Stimulated activated naive CD8-positive, alpha-beta T cell treated with anti-CD3 and anti-CD28 coated beads, Interleukin-15, Interleukin-2, amounts not matched to agents 100 U/mL and 50 U/mL, for 24 hours (primary cell): ENCODE results near the gene CNTN2.
A peak's percentile ranks its signal among the peaks of the same experiment; 100 is the strongest.

Experiments
- ATAC-seq: fragments of 150-1000 bp; cut with Tn5 transposase; one replicate; pipeline ENCODE4 v1.10.0; 2021
- DNase-seq: peaks from one replicate; pipeline ENCODE4 v3.0.0; 2021

CNTN2 gene

DNA sequence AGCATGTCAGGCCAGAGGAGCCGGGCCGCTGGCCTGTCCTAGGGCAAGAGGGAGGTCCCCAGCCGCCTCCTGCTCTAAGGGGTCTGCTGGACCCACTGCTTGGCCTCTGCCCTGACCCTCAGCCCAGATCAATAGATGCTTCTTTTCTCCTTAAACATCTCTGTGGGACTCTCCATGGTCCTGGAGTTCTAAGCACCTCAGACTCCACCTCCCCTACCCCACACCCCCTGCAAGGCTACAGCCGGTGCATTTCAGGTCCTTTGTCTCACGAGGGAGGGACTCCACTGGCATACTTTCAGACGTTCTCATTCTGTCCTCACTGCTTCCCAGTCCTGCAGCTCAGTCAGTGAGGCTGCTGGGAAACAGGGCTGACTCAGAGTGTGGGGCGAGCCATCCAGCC lies 11.0 kb downstream of the CNTN2 start:
- no peak for DNase-seq
- ATAC-seq, result no peak

DNA sequence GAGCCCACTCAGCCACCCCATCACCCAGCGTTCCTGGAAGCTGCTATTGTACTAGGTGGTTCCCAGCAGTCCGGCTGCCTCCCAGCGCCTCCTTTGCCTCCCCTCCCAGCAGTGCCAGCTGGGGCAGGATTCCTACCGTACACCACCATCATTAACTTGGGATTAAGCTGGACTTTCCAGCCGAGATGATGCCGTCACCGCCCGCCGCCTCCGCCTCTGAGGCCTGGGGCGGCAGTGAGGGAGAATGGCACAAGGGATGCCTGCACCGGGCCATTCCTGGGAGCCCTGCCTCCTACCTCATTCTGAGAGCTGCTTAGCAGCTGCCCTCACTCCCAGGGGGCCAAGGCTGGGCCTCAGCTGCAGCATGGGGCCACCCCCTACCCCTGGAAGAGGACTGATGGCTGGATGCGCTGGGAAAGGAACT lies 13.2 kb downstream of the CNTN2 start:
- DNase-seq (no peak), ATAC-seq (no peak)

DNA sequence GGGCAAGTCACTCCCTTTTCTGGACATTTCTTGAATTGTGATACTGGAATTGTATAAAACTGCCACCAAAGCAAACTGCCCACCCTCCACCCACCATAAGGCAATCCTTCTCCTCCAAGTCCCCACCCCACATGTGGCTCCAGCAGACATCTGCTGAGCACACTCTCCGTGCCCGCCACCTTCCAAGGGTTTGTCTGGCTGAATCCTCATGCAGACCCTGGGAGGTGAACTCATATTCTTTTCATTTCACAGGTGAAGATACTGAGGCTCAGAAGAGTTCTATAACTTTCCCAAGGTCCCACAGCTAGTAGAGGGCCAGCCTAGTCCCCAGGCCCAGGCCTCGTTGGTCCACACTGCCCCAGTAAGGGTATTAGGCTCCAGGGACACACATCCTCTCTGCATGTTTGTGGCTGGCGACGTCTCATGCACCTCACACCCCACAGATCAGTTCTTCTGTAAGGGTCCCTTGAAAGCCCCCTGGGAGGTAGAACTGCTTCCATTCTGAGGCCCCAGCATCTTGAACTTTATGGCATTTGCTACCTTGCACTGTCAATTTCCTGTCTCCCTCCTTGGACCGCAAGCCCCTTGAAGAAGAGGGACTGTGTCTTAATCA lies 14.1 kb downstream of the CNTN2 start:
- no peak for ATAC-seq
- no peak for DNase-seq

DNA sequence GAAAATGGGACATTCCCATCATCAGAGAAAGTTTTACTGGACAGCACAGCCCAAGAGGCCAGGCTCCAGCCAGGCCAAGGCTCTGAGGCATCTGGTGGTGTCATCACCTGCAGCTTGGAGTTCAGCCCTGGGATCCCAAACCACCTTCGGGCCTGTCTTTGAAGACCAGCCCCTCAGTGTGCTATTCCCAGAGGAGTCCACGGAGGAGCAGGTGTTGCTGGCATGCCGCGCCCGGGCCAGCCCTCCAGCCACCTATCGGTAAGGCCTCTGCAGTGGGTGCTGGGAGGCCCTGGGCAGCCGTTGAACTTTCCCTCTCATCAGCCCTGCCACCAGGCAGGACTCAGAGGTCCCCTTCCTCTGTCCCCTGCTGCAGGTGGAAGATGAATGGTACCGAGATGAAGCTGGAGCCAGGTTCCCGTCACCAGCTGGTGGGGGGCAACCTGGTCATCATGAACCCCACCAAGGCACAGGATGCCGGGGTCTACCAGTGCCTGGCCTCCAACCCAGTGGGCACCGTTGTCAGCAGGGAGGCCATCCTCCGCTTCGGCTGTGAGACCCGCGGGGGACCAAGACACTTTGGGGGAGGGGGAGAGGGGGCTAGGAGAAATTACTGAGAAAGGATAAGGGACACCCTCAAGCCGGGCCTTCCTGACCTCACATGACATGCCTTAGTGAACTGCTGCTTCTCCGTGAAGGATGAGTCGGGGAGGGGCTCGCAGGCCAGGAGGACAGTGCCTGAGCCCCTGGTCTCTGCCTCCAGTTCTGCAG lies 15.0 kb downstream of the CNTN2 start:
- ATAC-seq, result no peak
- DNase-seq, result no peak

DNA sequence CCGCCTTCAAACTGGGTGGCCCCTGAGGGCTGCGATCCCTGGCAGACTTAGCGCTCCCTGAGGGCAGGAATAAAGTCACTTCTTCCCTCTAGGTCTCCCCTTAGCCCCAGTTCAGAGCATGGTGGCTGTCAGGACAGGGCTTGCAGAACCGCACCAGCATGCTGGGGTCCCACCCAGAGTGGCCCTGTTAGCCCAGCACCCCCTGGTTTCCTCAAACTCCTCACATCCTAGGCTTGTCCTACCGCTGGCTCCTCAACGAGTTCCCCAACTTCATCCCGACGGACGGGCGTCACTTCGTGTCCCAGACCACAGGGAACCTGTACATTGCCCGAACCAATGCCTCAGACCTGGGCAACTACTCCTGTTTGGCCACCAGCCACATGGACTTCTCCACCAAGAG lies 15.8 kb downstream of the CNTN2 start:
- DNase-seq, result no peak
- ATAC-seq, result no peak

DNA sequence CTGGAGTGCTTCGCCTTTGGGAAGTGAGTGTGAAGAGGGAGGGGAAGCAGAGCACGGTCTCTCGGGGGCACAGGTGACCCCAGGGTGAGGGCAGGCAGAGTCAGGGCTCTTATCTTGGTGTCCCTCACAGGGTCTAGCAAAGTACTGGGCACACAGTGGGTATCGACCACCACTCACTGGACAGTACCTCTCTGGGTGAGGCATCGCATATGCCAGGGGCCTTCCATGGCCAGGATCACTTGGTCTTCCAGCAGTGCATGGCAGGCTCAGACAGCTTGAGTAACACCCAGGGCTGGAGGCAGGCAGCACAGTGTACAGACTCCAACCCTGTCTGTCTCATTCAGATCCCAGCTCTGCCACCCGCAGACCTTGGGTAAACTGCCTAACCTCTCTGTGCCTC lies 16.6 kb downstream of the CNTN2 start:
- DNase-seq, result no peak
- no peak for ATAC-seq

DNA sequence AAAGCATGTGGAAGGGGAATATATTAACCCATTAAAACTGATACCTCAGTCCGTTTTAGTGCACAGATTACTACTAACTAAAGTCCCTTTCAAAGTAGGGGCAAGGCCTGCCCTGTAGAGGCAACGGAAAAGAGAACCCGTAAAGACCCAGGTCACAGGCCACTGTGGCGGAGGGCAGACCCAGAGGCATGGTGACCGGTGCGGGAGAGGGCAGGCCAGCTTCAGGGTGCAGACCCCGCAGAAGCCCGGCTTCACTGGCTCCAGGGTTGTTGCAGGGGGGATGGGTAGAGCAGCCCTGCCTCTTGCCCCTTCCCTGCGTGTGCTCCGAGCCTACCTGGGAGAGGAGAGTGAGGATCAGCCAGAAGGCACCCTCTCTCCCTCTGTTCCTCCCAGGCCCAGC lies 17.7 kb downstream of the CNTN2 start:
- DNase-seq (no peak), ATAC-seq (no peak)

DNA sequence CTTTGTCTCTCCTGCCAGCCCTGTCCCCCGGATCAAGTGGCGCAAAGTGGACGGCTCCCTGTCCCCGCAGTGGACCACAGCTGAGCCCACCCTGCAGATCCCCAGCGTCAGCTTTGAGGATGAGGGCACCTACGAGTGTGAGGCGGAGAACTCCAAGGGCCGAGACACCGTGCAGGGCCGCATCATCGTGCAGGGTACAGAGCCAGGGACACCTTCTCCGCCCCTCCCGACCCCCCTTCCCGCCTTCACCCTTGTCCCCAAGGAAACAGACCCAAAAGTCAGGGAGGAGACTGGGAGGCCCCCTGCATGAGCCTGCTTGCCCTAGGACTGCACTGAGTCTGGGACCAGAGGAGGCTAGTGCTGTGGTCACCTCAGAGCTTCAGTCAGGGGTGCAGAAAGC lies 18.2 kb downstream of the CNTN2 start:
- DNase-seq (no peak), ATAC-seq (no peak)

DNA sequence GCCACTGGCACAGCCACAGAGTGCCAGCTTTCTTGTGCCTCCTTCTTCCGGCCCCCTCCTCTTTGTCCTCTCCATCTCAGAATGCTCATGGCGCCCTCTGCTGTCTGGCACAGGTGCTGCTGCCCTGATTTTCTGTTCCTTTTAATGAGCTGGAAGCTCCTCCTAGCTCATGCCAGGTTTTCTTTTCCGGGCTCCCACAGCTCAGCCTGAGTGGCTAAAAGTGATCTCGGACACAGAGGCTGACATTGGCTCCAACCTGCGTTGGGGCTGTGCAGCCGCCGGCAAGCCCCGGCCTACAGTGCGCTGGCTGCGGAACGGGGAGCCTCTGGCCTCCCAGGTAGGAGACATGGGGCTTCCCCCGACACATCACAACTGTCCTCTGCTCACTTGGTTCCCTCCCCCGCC lies 18.7 kb downstream of the CNTN2 start:
- ATAC-seq (no peak), DNase-seq (peak; percentile 78)

DNA sequence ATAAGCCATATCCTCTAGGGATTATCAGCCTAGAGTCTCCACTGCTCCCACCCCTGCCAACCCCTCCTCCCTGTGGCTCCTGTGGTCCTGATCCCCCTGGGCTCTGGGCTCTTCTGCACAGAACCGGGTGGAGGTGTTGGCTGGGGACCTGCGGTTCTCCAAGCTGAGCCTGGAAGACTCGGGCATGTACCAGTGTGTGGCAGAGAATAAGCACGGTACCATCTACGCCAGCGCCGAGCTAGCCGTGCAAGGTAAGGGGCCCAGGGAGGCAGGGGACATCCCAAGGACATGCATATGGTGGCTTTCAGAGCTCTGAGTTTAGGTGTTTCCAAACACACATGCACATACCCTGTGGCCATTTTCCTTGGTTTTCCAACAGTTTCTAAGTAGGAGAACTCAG lies 19.3 kb downstream of the CNTN2 start:
- ATAC-seq (no peak), DNase-seq (no peak)

DNA sequence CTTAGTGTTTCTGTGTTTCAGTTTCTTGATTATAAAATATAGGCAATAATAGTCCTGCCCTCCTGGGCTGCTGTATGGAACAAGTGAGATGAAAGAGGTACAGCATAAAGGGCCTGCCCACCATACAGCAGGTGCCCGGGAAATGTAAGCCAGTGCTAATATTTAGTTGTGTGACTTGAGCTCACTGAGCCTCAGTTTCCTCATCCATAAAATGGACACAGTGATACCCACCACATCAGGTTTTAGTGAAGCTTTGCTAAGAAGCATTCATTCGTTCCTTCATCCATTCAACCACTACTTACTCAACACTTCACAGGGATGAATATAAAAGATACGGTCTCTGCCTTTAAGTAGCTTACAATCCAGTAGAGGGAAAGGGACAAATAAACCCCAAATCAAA lies 19.9 kb downstream of the CNTN2 start:
- ATAC-seq (no peak), DNase-seq (no peak)

DNA sequence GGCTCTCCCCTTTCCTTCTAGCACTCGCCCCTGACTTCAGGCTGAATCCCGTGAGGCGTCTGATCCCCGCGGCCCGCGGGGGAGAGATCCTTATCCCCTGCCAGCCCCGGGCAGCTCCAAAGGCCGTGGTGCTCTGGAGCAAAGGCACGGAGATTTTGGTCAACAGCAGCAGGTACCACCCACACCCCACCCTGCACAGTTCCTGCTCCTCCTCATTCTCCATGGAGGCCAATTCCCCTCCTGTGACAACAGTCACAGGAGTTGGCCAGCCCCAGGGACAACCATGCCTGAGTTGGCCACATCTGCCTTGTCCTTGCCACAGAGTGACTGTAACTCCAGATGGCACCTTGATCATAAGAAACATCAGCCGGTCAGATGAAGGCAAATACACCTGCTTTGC lies 21.3 kb downstream of the CNTN2 start:
- no peak for DNase-seq

DNA sequence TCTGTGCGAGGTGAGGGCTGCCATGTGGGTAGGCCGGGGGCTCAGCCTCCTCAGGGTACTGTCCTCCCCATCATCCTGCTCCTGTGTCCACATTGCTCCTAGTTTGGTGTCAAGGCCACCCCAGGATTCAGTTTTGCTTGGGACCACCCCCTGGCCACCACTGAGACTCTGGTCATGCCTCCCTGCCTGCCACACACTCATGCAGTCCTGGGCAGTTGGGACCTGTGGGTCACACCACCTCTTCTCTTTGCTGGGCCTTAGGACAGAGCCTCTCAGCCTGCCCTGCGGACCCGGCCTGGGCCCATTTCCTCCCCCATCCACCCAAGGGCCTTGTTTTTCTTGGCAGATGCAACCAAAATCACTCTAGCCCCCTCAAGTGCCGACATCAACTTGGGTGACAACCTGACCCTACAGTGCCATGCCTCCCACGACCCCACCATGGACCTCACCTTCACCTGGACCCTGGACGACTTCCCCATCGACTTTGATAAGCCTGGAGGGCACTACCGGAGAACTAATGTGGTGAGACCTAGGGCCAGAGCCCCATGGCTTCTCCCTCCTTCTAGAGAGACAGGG lies 21.8 kb downstream of the CNTN2 start:
- DNase-seq (no peak), ATAC-seq (no peak)

More for the DNA sequence above, 21.3 kb downstream of the CNTN2 start:
- no peak for ATAC-seq

DNA sequence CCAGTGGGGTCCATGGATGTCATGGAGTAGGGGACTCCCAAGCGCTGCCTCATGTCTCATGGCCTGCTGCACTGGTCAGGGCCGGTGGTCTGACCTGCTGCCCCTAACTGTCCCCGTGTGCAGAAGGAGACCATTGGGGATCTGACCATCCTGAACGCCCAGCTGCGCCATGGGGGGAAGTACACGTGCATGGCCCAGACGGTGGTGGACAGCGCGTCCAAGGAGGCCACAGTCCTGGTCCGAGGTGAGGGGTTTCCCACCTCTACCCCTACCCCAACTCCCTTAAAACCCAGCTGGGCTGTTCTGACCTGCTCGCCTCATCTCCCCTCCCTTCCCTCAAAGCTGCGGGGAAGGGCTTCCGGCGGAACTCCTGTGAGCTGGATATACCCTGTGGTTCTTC lies 22.7 kb downstream of the CNTN2 start:
- DNase-seq, result no peak
- ATAC-seq, result no peak

DNA sequence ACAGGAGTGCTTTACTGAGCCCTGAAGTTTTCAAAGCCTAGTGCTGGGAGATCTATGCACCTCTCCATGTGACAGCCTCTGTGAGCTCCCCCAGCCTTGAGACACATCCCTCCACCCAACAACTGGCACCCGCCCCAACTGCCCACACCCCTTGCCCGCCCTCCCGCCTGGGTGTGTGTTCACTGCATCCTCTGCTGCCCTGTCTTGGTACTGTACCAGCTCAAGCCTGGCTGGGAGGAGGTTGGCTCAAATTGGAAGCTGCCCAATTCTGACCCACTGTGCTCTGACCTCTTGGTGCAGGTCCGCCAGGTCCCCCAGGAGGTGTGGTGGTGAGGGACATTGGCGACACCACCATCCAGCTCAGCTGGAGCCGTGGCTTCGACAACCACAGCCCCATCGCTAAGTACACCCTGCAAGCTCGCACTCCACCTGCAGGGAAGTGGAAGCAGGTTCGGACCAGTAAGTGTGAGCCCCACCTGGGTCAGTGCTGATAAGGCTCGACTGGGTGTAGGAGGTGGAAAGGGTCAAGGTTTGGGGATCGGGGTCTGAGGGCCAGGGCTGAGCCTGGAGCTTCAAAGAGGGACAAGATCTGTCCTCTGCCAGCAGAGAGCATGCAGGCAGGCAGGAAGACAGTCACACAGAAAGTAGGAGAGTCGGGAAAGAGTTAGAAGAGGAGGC lies 23.3 kb downstream of the CNTN2 start:
- DNase-seq (no peak), ATAC-seq (no peak)

DNA sequence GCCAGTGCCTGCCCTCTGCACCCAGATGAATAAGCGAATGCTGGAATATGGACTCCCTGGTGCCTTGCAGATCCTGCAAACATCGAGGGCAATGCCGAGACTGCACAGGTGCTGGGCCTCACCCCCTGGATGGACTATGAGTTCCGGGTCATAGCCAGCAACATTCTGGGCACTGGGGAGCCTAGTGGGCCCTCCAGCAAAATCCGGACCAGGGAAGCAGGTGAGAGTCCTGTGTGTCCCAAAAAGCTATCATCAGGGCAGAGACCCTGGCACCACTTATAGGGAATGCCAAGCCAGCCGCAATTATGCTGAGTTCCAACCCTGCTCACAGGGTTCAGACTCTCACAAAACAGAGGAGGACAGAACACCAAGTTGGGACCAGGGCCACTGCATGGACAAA lies 24.0 kb downstream of the CNTN2 start:
- no peak for ATAC-seq
- no peak for DNase-seq

DNA sequence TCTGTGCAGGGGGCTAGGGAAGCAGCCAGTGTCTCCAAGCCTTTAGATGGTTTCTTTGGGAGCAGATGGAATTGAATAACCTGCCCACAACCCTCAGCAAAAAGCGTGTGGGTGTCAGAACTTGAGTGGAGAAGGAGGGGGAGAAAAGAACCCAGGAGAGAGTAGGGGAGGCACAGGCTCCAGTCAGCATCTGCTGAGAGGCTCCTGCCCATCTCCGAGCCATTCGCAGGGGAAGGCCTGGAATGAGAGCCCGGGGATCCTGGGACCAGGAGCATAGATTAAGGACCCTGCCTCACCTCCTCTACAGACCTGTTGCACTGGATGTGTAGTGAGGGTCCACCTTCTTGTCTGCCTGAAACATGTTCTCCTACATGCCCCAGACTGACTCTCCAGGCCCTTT lies 25.0 kb downstream of the CNTN2 start:
- no peak for DNase-seq
- ATAC-seq, result no peak

DNA sequence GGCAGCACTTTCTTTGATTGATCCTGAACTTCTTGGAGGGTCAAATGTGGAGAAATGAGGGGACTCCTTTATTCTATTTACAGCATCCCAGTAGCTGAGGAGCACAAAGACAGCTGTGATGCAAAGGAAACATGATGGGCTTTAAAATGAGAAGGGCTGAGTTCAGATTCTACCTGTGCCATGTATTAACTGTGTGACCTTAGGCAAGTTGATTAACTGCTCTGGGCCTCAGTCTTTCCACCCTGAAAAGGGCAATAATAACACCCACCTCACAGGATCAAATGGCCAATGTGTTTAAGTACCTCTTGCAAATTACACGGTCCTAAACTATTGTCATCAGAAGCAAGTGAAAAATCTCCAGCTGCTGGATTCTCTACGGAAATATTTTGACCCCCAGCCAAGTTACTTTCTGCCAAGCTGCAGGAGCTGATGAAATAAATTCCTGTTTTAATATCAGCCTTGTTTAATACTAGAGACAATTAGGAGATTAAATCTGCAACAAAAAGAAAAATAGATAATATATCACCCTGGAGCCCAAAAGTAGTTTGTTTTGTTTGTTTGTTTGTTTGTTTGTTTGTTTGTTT lies 25.5 kb downstream of the CNTN2 start:
- ATAC-seq (no peak), DNase-seq (no peak)

DNA sequence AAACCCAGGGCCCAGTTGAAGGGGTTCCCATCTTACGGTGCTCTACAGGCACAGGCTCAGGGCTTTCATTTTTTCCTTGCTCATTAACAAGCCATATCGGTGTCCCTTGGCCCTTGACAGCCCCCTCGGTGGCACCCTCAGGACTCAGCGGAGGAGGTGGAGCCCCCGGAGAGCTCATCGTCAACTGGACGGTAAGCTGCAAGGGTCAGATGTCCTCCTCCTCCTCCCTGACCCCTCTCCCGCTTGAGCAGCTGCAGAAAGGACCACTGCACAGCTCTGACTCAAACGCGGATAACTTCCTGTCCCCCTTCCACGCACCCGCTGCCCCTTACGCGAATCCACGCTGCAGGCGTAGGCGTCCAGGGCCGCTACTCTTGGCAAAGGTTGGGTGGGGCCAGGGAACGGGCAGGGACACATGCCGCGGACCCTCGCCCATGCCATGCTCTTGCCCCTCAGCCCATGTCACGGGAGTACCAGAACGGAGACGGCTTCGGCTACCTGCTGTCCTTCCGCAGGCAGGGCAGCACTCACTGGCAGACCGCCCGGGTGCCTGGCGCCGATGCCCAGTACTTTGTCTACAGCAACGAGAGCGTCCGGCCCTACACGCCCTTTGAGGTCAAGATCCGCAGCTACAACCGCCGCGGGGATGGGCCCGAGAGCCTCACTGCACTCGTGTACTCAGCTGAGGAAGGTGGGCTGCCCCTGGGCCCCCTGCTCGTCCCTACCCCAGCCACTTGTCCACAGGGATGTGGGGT lies 26.5 kb downstream of the CNTN2 start:
- ATAC-seq (no peak), DNase-seq (no peak)

DNA sequence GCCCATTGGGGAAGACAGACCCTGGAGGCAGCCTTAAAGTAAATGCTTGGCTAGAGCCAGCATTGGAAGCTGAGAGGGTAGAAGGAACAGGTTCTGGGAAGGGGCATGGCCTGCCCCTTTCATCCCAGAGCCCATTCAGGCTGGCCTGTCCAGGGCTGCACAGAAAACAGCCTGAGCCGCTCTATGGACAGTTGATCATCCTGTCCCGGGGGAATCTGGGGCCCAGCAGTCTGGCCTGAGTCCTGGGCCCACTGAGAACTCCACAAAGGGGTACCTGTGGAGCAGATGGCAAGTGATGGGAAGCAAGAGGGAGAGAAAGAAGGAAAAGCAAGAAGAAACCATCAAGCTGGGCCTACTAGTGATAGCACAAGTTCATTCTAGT lies 28.0 kb downstream of the CNTN2 start:
- DNase-seq (no peak), ATAC-seq (no peak)

DNA sequence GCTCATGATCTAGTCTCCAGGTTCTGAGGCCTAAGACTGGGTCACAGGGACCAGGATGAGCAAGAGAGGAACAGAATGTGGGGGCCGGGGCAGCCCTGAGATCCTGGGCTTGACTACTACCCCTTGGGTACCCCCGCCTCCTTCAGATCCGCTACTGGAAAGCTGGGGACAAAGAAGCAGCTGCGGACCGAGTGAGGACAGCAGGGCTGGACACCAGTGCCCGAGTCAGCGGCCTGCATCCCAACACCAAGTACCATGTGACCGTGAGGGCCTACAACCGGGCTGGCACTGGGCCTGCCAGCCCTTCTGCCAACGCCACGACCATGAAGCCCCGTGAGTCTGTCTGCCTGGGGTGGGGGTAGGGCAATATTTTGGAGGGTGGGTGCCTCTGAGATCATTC lies 28.8 kb downstream of the CNTN2 start:
- ATAC-seq (no peak), DNase-seq (no peak)

DNA sequence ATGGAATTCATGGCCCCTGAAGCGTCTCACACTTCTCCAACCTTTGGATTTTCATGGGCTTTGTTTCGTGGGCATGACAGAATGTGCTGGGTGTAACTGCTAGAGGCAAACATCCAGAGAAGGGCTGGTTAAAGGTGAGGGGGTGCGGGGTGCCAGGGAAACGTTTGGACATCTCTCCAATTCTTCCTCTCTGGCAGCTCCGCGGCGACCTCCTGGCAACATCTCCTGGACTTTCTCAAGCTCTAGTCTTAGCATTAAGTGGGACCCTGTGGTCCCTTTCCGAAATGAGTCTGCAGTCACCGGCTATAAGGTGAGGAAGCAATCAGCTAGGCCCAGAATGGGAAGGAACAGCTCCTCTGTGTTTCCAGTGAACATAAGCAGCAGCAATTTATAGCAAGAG lies 29.3 kb downstream of the CNTN2 start:
- no peak for DNase-seq
- no peak for ATAC-seq
